Measurements from ENCODE around the gene SERINC1. TPM values are rescaled to one million over a fixed set of nuclear protein-coding genes. Genes with fewer than 3 reads are reported as not detected.
A peak's percentile ranks its signal among the peaks of the same experiment; 100 is the strongest.

SERINC1 gene
- total and polyA plus RNA-seq, 5 donors = 120 to 231 (median 200) TPM

GRCh38 chr6:122408240-122408639, 63.4 kb downstream of the SERINC1 start:
- H3K4me3 ChIP-seq (ENCODE audit: low read length) = no peak overlapping the region

GRCh38 chr6:122407712-122408111, 63.9 kb downstream of the SERINC1 start:
- Histone ChIP-seq H3K9me3 (ENCODE audit: control insufficient read depth, low read length) (no peaks in the 10 kb centered on the region), H3K27ac (ENCODE audit: low read length) (no peak overlapping the region), H3K4me1 (ENCODE audit: control insufficient read depth, insufficient read depth, low read length) (peaks cover 2% of the 10 kb centered on the region), H3K4me3 (ENCODE audit: low read length) (no peak overlapping the region), H3K27me3 (ENCODE audit: control insufficient read depth, insufficient read depth) (no peaks in the 10 kb centered on the region)
- intact Hi-C loops (cut with DNase I) = no loop called here
- DNase-seq = no peak
- WGBS = 50% methylated on average over 4 of the region's 4 CpGs
- no peak for ATAC-seq

More at GRCh38 chr6:122408240-122408639, 63.4 kb downstream of the SERINC1 start:
- H3K4me1 ChIP-seq (ENCODE audit: control insufficient read depth, insufficient read depth, low read length) = peaks cover 2% of the 10 kb centered on the region
- 99% methylated on average over 1 of the region's 1 CpG for WGBS
- H3K27me3 ChIP-seq (ENCODE audit: control insufficient read depth, insufficient read depth) = no peaks in the 10 kb centered on the region
- DNase-seq (no peak), ATAC-seq (no peak)
- no peaks in the 10 kb centered on the region for H3K9me3 ChIP-seq (ENCODE audit: control insufficient read depth, low read length)
- no peak overlapping the region for H3K27ac ChIP-seq (ENCODE audit: low read length)
- intact Hi-C loops (cut with DNase I) = no loop called here

- 92% methylated on average over 1 of the region's 1 CpG for WGBS
- Histone ChIP-seq H3K27me3 (ENCODE audit: control insufficient read depth, insufficient read depth) (no peaks in the 10 kb centered on the region), H3K9me3 (ENCODE audit: control insufficient read depth, low read length) (no peaks in the 10 kb centered on the region), H3K4me1 (ENCODE audit: control insufficient read depth, insufficient read depth, low read length) (peaks cover 2% of the 10 kb centered on the region), H3K4me3 (ENCODE audit: low read length) (no peak overlapping the region), H3K27ac (ENCODE audit: low read length) (no peak overlapping the region)
- ATAC-seq (no peak), DNase-seq (no peak)
- intact Hi-C loops (cut with DNase I) = no loop called here
Measured at GRCh38 chr6:122406187-122406586, 65.4 kb downstream of the SERINC1 start.

GRCh38 chr6:122405417-122405816, 66.2 kb downstream of the SERINC1 start:
- no peak for DNase-seq
- intact Hi-C loops (cut with DNase I) = no loop called here
- Histone ChIP-seq H3K27me3 (ENCODE audit: control insufficient read depth, insufficient read depth) (no peaks in the 10 kb centered on the region), H3K4me3 (ENCODE audit: low read length) (no peak overlapping the region), H3K9me3 (ENCODE audit: control insufficient read depth, low read length) (no peaks in the 10 kb centered on the region), H3K4me1 (ENCODE audit: control insufficient read depth, insufficient read depth, low read length) (peaks cover 2% of the 10 kb centered on the region), H3K27ac (ENCODE audit: low read length) (no peak overlapping the region)
- no peak for ATAC-seq
- 94% methylated on average over 1 of the region's 1 CpG for WGBS

GRCh38 chr6:122404444-122404843, 67.2 kb downstream of the SERINC1 start:
- intact Hi-C loops (cut with DNase I) = no loop called here
- Histone ChIP-seq H3K27ac (ENCODE audit: low read length) (no peak overlapping the region), H3K9me3 (ENCODE audit: control insufficient read depth, low read length) (no peaks in the 10 kb centered on the region), H3K4me3 (ENCODE audit: low read length) (no peak overlapping the region), H3K27me3 (ENCODE audit: control insufficient read depth, insufficient read depth) (no peaks in the 10 kb centered on the region), H3K4me1 (ENCODE audit: control insufficient read depth, insufficient read depth, low read length) (peaks cover 2% of the 10 kb centered on the region)
- ATAC-seq = no peak
- no peak for DNase-seq
- 60% methylated on average over 2 of the region's 2 CpGs for WGBS

GRCh38 chr6:122401104-122401503, 70.5 kb downstream of the SERINC1 start:
- WGBS = 65% methylated on average over 4 of the region's 4 CpGs
- intact Hi-C loops (cut with DNase I) = no loop called here

GRCh38 chr6:122400462-122401089, 71.0 kb downstream of the SERINC1 start:
- no peak for ATAC-seq
- intact Hi-C loops (cut with DNase I) = no loop called here
- no peaks in the 10 kb centered on the region for H3K9me3 ChIP-seq (ENCODE audit: control insufficient read depth, low read length)
- peak overlapping the region; percentile 80 for H3K4me3 ChIP-seq (ENCODE audit: low read length)
- no peak for DNase-seq
- H3K27me3 ChIP-seq (ENCODE audit: control insufficient read depth, insufficient read depth) = no peaks in the 10 kb centered on the region
- H3K27ac ChIP-seq (ENCODE audit: low read length) = no peak overlapping the region
- WGBS = 40% methylated on average over 4 of the region's 4 CpGs
- H3K4me1 ChIP-seq (ENCODE audit: control insufficient read depth, insufficient read depth, low read length) = peaks cover 2% of the 10 kb centered on the region

More at GRCh38 chr6:122401104-122401503, 70.5 kb downstream of the SERINC1 start:
- H3K4me3 ChIP-seq (ENCODE audit: low read length) = peak overlapping the region; percentile 80
- H3K9me3 ChIP-seq (ENCODE audit: control insufficient read depth, low read length) = no peaks in the 10 kb centered on the region
- peaks cover 2% of the 10 kb centered on the region for H3K4me1 ChIP-seq (ENCODE audit: control insufficient read depth, insufficient read depth, low read length)
- no peak for DNase-seq
- H3K27me3 ChIP-seq (ENCODE audit: control insufficient read depth, insufficient read depth) = no peaks in the 10 kb centered on the region
- H3K27ac ChIP-seq (ENCODE audit: low read length) = no peak overlapping the region
- ATAC-seq = no peak

- WGBS = under 1% methylated on average over 20 of the region's 20 CpGs
- ATAC-seq = no peak
- Histone ChIP-seq H3K9me3 (ENCODE audit: control insufficient read depth, low read length) (no peaks in the 10 kb centered on the region), H3K27ac (ENCODE audit: low read length) (peak overlapping the region; percentile 67), H3K27me3 (ENCODE audit: control insufficient read depth, insufficient read depth) (no peaks in the 10 kb centered on the region), H3K4me3 (ENCODE audit: low read length) (peak overlapping the region; percentile 80), H3K4me1 (ENCODE audit: control insufficient read depth, insufficient read depth, low read length) (no peaks in the 10 kb centered on the region)
- no peak for DNase-seq
- intact Hi-C loops (cut with DNase I) = no loop called here
Measured at GRCh38 chr6:122400121-122400450, 71.5 kb downstream of the SERINC1 start.

- Histone ChIP-seq H3K4me1 (ENCODE audit: control insufficient read depth, insufficient read depth, low read length) (no peaks in the 10 kb centered on the region), H3K27me3 (ENCODE audit: control insufficient read depth, insufficient read depth) (no peaks in the 10 kb centered on the region), H3K27ac (ENCODE audit: low read length) (peak within 1 kb of the TSS; percentile 83), H3K9me3 (ENCODE audit: control insufficient read depth, low read length) (no peaks in the 10 kb centered on the region), H3K4me3 (ENCODE audit: low read length) (peak within 1 kb of the TSS; percentile 80)
- ATAC-seq (peak; percentile 100), DNase-seq (peak; percentile 97 to 98 (median 98))
- intact Hi-C loops (cut with DNase I) = loop anchor here in 1 of 4 donors (10.0 kb wide), 1 partner anchor 75 kb away; the partner anchor contains the start of gene SERINC1
- WGBS = under 1% methylated on average over 82 of the region's 82 CpGs
Measured at GRCh38 chr6:122399348-122400120, 72.1 kb downstream of the SERINC1 start, which contains the start of gene HSF2. Gene HSF2 (plus strand): TSS chr6:122399652. CDS start chr6:122399738, 86 bp downstream.

GRCh38 chr6:122399055-122399347, 72.6 kb downstream of the SERINC1 start:
- peak overlapping the region; percentile 83 for H3K27ac ChIP-seq (ENCODE audit: low read length)
- ATAC-seq (no peak), DNase-seq (no peak)
- H3K4me3 ChIP-seq (ENCODE audit: low read length) = peak overlapping the region; percentile 49
- no peaks in the 10 kb centered on the region for H3K27me3 ChIP-seq (ENCODE audit: control insufficient read depth, insufficient read depth)
- intact Hi-C loops (cut with DNase I) = loop anchor here in 1 of 4 donors (10.0 kb wide), 1 partner anchor 76 kb away; the partner anchor contains the start of gene SERINC1
- no peaks in the 10 kb centered on the region for H3K4me1 ChIP-seq (ENCODE audit: control insufficient read depth, insufficient read depth, low read length)
- WGBS = 0% methylated on average over 2 of the region's 2 CpGs
- no peaks in the 10 kb centered on the region for H3K9me3 ChIP-seq (ENCODE audit: control insufficient read depth, low read length)

GRCh38 chr6:122394016-122394415, 77.6 kb downstream of the SERINC1 start:
- H3K27ac ChIP-seq (ENCODE audit: low read length) = no peak overlapping the region
- intact Hi-C loops (cut with DNase I) = loop anchor here in 1 of 4 donors (10.0 kb wide), 1 partner anchor 81 kb away; the partner anchor contains the start of gene SERINC1
- DNase-seq (no peak), ATAC-seq (no peak)
- no peaks in the 10 kb centered on the region for H3K27me3 ChIP-seq (ENCODE audit: control insufficient read depth, insufficient read depth)
- H3K4me3 ChIP-seq (ENCODE audit: low read length) = no peak overlapping the region
- WGBS = 53% methylated on average over 5 of the region's 5 CpGs
- peaks cover under 1% of the 10 kb centered on the region for H3K4me1 ChIP-seq (ENCODE audit: control insufficient read depth, insufficient read depth, low read length)
- no peaks in the 10 kb centered on the region for H3K9me3 ChIP-seq (ENCODE audit: control insufficient read depth, low read length)
